D721Med (cell line): ENCODE data around the gene STXBP3.

ENCODE experiments used
- DNase-seq: peaks from one replicate; pipeline ENCODE4 v3.0.0; 2011; ENCODE audit warnings: low spot score; ENCODE audit not compliant: insufficient read length
- FAIRE-seq: peaks from 2 replicates; lab custom pipeline; 2011; peaks lifted over from hg19 to GRCh38; lab: Jason Lieb, UNC
- TF ChIP-seq, protein P1 (sequence below): IDR thresholded peaks from 2 replicates; pipeline ENCODE4 v1.5.1; 2012; ENCODE audit warnings: mild to moderate bottlenecking, control low read depth; ENCODE audit not compliant: insufficient read depth; ENCODE audit errors: missing control alignments

Gene STXBP3

DNA sequence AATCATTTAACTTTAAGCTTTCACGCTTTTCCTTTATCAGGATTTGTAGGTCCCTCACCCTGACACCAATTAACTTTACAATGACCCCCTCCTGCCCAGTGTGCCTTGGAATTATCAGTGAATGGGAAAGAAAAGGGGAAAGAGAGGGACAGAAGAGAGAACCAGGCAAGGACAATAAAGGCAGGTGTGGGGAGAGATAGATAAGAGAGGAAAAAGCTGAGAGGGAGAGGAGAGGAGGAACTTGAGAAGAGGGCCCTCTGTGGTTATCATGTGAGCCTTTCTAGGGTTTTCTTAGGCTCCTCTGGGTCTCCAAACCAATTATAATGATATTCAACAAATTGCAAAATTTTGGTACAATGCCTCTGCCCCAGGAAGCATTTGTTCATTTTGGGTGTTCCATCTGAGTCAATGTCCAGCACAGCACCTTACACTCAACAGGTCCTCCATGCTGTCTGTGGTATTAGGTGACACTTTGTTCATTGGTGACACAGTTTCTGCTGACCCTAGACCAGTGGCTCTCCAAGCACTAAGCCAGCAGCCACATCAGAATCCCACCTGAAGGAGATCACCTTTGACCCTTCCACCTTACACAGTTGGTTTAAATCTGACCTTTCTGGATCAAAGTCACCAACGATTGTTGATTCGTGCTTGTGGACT, 96.2 kb downstream of the STXBP3 start:
- no peak for FAIRE-seq
- DNase-seq = no peak
- TF ChIP-seq, protein P1, sequence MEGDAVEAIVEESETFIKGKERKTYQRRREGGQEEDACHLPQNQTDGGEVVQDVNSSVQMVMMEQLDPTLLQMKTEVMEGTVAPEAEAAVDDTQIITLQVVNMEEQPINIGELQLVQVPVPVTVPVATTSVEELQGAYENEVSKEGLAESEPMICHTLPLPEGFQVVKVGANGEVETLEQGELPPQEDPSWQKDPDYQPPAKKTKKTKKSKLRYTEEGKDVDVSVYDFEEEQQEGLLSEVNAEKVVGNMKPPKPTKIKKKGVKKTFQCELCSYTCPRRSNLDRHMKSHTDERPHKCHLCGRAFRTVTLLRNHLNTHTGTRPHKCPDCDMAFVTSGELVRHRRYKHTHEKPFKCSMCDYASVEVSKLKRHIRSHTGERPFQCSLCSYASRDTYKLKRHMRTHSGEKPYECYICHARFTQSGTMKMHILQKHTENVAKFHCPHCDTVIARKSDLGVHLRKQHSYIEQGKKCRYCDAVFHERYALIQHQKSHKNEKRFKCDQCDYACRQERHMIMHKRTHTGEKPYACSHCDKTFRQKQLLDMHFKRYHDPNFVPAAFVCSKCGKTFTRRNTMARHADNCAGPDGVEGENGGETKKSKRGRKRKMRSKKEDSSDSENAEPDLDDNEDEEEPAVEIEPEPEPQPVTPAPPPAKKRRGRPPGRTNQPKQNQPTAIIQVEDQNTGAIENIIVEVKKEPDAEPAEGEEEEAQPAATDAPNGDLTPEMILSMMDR = no peak

DNA sequence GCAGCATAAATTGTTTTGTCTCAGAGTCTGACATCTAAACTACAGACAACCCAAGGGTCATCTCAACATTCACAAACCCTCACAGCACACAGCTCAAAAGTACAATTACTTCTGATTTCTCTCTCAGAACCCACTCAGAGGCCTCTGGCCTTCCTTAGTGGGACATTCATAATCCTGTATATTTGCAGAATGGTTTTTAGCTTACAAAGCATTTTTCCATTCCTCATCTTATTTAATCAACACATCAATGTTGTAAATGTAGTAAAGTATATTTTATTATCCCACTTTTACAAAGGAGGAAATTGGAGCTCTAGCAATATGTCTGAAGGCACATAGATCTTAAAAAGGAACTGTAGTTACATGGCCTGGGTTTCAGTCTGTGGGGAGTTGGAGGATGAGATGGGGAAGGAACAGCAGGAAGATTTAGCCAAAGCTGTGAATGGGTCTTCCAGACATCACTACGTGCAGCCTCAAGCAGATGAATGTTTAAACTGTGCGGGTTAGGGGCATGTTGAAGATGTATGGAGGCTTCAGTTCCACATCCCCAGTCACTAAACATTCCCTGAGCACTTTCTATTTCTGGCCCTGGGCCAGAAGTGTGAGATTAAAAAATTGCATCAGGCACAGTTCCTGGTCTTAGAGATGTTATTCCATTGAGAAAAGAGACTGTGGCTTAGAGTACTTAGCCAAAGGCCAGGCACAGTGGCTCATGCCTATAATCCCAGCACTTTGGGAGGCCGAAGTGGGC, 97.1 kb downstream of the STXBP3 start:
- DNase-seq = no peak
- TF ChIP-seq, protein P1 = no peak
- FAIRE-seq = no peak

DNA sequence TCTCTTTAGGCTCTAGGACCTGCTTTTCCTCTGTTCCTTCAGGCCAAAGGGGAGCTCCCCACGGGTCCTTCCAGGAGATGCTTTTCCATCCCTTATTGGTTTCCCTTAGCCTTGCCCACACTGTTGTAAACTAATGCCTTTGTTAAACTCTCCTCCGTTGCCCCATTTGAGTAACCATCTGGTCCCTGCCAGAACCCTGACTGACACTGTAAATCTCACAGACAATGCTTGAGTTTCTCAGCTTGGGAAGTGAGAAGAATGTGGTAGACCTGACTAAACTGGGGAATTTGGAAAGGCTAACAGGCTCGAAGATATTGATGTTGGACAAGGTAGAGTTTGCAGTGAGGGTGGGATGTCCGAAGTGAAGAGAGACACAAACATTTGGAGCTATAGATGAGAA, 99.0 kb downstream of the STXBP3 start:
- FAIRE-seq (no peak), DNase-seq (no peak)
- TF ChIP-seq, protein P1 = no peak

DNA sequence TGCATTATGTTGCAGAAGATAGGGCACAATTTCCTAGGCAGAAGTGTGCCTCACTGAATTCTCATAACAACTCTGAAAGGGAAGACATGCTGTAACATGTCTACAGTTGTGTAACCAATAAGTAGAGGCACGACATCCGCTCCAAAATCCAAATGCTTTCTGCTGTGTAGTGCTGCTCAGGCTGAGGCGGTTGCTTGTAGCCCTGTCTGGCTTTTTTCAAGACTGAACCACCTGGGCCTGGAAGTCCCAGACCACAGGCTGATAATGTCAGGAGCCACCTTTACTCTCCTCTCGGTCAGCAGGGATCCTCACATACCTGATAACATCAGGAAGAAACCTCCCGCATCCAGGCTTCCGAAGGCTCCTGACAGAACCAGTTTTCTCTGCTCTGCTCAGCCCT, 99.5 kb downstream of the STXBP3 start:
- TF ChIP-seq, protein P1 = no peak
- FAIRE-seq (no peak), DNase-seq (no peak)

DNA sequence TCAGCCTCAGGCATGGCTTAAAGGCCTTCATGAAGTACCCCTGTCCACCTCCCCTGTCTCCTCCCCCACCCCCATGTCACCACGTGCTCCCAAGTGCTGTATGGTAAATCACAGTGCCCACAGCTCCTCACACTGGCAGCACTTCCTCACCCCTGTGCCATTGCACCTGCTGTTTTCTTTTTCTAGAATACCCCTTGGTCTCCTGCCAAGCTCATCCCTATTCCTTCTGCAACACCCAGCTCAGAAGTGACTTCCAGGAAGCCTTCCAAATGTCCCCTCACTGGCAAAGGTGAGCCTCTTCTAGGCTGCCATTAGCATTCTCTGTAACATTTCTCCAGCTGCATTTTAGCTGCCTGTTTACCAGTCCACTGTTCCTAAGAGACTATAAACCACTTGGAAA, 101.0 kb downstream of the STXBP3 start:
- TF ChIP-seq, protein P1 = no peak
- DNase-seq (no peak), FAIRE-seq (no peak)

DNA sequence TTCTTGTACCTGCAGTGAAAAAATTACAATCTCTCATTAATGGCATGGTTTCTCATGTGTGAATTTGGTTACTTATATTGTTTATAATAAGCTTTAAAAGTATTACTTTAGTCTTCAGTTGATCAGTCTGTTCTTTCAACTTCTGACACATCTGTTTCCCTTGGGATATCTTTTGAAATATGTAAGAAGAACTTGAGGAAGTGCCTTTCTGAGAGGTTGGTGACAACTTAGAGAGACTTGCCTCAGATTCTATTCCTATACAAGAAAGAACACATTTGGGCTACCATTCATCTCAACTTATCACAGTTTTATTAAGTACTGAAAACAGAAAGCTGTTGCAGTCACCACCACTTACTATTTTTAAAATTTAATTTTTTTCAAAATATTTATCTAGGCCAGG, 102.3 kb downstream of the STXBP3 start:
- no peak for FAIRE-seq
- no peak for DNase-seq
- TF ChIP-seq, protein P1 = no peak

DNA sequence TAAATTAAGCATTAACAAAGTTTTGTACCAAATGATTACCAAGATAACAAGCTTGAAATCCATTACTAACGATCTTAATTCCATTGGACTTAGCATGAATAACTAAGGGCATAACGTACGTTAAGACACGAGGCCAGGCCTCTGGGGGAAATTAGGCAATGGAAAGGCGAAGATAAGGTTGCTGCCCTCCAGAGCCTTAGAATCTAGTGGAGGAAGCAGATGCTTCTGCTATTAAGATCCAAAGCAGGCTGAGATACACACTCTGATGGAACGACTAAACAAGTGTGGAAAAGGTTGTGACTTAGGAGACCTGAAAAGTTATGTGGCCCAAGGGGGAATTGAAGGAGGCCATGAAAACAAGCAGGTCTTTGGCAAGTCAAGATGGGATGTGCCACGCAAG, 104.5 kb downstream of the STXBP3 start:
- TF ChIP-seq, protein P1 = no peak
- DNase-seq (no peak), FAIRE-seq (no peak)
